H1 (cell line): ENCODE measurements around the gene RLN2.

Experiments used
- CBX5 ChIP-seq: fragments of 300-800, 300-1000 bp; sonication (generic); IDR thresholded peaks from 2 replicates; pipeline ENCODE4 v1.7.1; 2016; ENCODE audit warnings: antibody characterized with exemption, low read length, low read depth
- EP300 ChIP-seq, 2 experiments: IDR thresholded peaks; 1 replicate in 1 of 2; 2 replicates in 1 of 2; pipeline ENCODE4 v1.6.1; 2011 to 2012; ENCODE audit warnings: low read depth in 2 of 2, low read length in 2 of 2, mild to moderate bottlenecking in 2 of 2, borderline replicate concordance in 1 of 2, inconsistent platforms in 1 of 2, moderate library complexity in 1 of 2
- HDAC6 ChIP-seq: IDR thresholded peaks from one replicate; pipeline ENCODE4 v1.7.1; 2012; ENCODE audit warnings: low read depth, mild to moderate bottlenecking, inconsistent platforms, low read length, moderate library complexity
- POLR2A ChIP-seq, 2 experiments: IDR thresholded peaks; 1 replicate in 1 of 2; 2 replicates in 1 of 2; pipeline ENCODE4 v1.6.1; 2011; ENCODE audit warnings: low read depth in 2 of 2, low read length in 2 of 2, mild to moderate bottlenecking in 2 of 2; ENCODE audit errors: control extremely low read depth in 1 of 2
- RAD21 ChIP-seq, 2 experiments: IDR thresholded peaks in 1 of 2; conservative IDR thresholded peaks in 1 of 2; 2 replicates each; pipeline ENCODE4 v1.6.1; 2011; ENCODE audit warnings: low read depth in 2 of 2, low read length in 2 of 2, improper control_type of control experiment in 1 of 2, inconsistent platforms in 1 of 2, mild to moderate bottlenecking in 1 of 2, moderate library complexity in 1 of 2
- SP1 ChIP-seq: IDR thresholded peaks from 2 replicates; pipeline ENCODE4 v1.6.1; 2011; ENCODE audit warnings: low read depth, low read length
- ZNF274 ChIP-seq: IDR thresholded peaks from 2 replicates; pipeline ENCODE4 v1.7.0; 2012; ENCODE audit warnings: low read length, borderline replicate concordance; ENCODE audit errors: extremely low read depth
- TF ChIP-seq, protein P1 (sequence below): IDR thresholded peaks from 2 replicates; pipeline ENCODE4 v1.6.1; 2012; ENCODE audit warnings: inconsistent platforms
- TF ChIP-seq, protein P2 (sequence below), 3 experiments: IDR thresholded peaks; 1 replicate in 2 of 3; 2 replicates in 1 of 3; pipeline versions ENCODE4 v1.5.1 to v1.6.1; 2011; ENCODE audit warnings: low read length in 3 of 3, mild to moderate bottlenecking in 3 of 3, inconsistent platforms in 2 of 3, low read depth in 1 of 3, moderate library complexity in 1 of 3; ENCODE audit not compliant: insufficient read depth in 1 of 3; ENCODE audit errors: control extremely low read depth in 1 of 3
- TF ChIP-seq, protein P3 (sequence below): IDR thresholded peaks from 2 replicates; pipeline ENCODE4 v1.6.1; 2011; ENCODE audit warnings: low read length, improper control_type of control experiment

DNA sequence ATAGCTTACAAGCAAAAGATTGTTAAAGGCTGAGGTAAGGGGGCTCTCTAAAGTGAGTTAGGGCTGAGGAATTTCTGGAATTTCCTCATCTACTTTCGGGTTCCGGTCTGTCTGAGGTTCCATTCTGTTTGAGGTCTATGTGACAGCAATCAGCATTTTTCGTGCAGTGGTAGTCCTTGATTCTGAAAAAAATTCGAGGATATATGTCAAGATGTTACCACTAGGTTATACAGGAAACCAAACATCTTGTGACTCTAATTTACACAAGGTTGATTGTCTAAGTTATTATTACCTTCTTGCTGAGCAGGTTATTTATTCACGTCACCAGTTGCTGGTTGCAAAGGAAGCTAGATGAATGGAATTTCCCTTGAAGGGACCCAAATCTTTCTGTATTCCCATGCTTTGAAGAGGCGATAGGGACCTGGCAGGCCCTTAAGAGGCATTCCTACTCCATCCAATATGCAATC is 35.2 kb downstream of the RLN2 start:
- no peak for TF ChIP-seq CBX5
- TF ChIP-seq, protein P1, sequence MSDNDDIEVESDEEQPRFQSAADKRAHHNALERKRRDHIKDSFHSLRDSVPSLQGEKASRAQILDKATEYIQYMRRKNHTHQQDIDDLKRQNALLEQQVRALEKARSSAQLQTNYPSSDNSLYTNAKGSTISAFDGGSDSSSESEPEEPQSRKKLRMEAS, result no peak
- TF ChIP-seq ZNF274, result no peak
- TF ChIP-seq RAD21 (IDR thresholded peaks at IDR 0.05 in 1 of 2, conservative IDR thresholded peaks at IDR 0.05 in 1 of 2; ENCODE audit: low read depth in 2 of 2, low read length in 2 of 2), result no peak
- TF ChIP-seq, protein P2, sequence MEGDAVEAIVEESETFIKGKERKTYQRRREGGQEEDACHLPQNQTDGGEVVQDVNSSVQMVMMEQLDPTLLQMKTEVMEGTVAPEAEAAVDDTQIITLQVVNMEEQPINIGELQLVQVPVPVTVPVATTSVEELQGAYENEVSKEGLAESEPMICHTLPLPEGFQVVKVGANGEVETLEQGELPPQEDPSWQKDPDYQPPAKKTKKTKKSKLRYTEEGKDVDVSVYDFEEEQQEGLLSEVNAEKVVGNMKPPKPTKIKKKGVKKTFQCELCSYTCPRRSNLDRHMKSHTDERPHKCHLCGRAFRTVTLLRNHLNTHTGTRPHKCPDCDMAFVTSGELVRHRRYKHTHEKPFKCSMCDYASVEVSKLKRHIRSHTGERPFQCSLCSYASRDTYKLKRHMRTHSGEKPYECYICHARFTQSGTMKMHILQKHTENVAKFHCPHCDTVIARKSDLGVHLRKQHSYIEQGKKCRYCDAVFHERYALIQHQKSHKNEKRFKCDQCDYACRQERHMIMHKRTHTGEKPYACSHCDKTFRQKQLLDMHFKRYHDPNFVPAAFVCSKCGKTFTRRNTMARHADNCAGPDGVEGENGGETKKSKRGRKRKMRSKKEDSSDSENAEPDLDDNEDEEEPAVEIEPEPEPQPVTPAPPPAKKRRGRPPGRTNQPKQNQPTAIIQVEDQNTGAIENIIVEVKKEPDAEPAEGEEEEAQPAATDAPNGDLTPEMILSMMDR (IDR thresholded peaks at IDR 0.05; ENCODE audit: control extremely low read depth in 1 of 3, insufficient read depth in 1 of 3, low read depth in 1 of 3, low read length in 3 of 3), result no peak
- 0 out of 2 replicates have a peak, but pooled peaks have one; percentile 30 for TF ChIP-seq SP1
- no peak for TF ChIP-seq POLR2A (IDR thresholded peaks at IDR 0.05; ENCODE audit: control extremely low read depth in 1 of 2, low read depth in 2 of 2, low read length in 2 of 2)
- TF ChIP-seq EP300 (IDR thresholded peaks at IDR 0.05; ENCODE audit: borderline replicate concordance in 1 of 2, low read depth in 2 of 2, low read length in 2 of 2), result no peak
- TF ChIP-seq, protein P3, sequence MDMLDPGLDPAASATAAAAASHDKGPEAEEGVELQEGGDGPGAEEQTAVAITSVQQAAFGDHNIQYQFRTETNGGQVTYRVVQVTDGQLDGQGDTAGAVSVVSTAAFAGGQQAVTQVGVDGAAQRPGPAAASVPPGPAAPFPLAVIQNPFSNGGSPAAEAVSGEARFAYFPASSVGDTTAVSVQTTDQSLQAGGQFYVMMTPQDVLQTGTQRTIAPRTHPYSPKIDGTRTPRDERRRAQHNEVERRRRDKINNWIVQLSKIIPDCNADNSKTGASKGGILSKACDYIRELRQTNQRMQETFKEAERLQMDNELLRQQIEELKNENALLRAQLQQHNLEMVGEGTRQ, result no peak
- TF ChIP-seq HDAC6, result no peak
